Vagina (tissue), 2 donors: ENCODE measurements around the gene TUBB. TPM values are rescaled to one million over a fixed set of nuclear protein-coding genes. Genes with fewer than 3 reads are reported as not detected.

Experiments used
- DNase-seq, 2 donors: peaks; one replicate each; pipeline ENCODE4 v3.0.0-alpha.2; 2017; ENCODE audit errors: extremely low spot score in 2 of 2
- H3K27ac ChIP-seq: fragments of 200-600 bp; sonication (generic); one replicate; pipeline ENCODE4 v1.5.1; 2019
- H3K27me3 ChIP-seq: fragments of 200-600 bp; sonication (generic); one replicate; pipeline ENCODE4 v1.5.1; 2019
- H3K36me3 ChIP-seq, 2 donors: fragments of 200-600 bp; sonication (generic); one replicate each; pipeline ENCODE4 v1.5.1; 2017 to 2019
- H3K4me1 ChIP-seq: fragments of 200-600 bp; sonication (generic); one replicate; pipeline ENCODE4 v1.5.1; 2019
- H3K4me3 ChIP-seq, 2 donors: fragments of 200-600 bp; sonication (generic); 1 replicate in 1 of 2; 2 replicates in 1 of 2; pipeline ENCODE4 v1.5.1; 2016 to 2019
- H3K9me3 ChIP-seq: fragments of 200-600 bp; sonication (generic); one replicate; pipeline ENCODE4 v1.5.1; 2019
- CTCF ChIP-seq, 3 experiments: fragments of 450-650 bp in 2 of 3; fragments of 200-600 bp in 1 of 3; sonication (generic) in 1 of 3; IDR thresholded peaks; one replicate each; pipeline ENCODE4 v1.5.1; 2017 to 2019; ENCODE audit warnings: antibody characterized with exemption in 3 of 3, mild to moderate bottlenecking in 2 of 3, moderate library complexity in 2 of 3
- POLR2A ChIP-seq, 2 donors: fragments of 450-650 bp; IDR thresholded peaks; one replicate each; pipeline ENCODE4 v1.6.1; 2017; ENCODE audit warnings: antibody characterized with exemption in 2 of 2, mild to moderate bottlenecking in 2 of 2, moderate library complexity in 2 of 2
- POLR2AphosphoS5 ChIP-seq, 2 donors: sonication (generic); formaldehyde crosslinking; IDR thresholded peaks; one replicate each; pipeline ENCODE4 v1.9.0; 2017; ENCODE audit warnings: antibody characterized with exemption in 2 of 2, mild to moderate bottlenecking in 2 of 2, low read depth in 1 of 2; ENCODE audit not compliant: insufficient read depth in 1 of 2
- intact Hi-C: fragments of 100-400 bp; cut with DNase I; formaldehyde crosslinking; loops from one replicate; pipeline ENCODE4 v1.15.1; 2023
- total RNA-seq: library from RNA; depleted of rRNA; stranded (reverse); fragments of >200 nt; gene quantifications from one replicate; pipeline ENCODE4 v1.2.3, GENCODE V29; 2016

Gene TUBB
- 293 TPM for total RNA-seq

GRCh38 chr6:30719791-30720737 lies at the start of gene TUBB:
TUBB (plus strand) TSS chr6:30720352; CDS start chr6:30720507, 155 bp downstream.
- Histone ChIP-seq H3K9me3 (no peaks in the 10 kb centered on the region), H3K27me3 (no peaks in the 10 kb centered on the region), H3K36me3 (peaks cover 0 to 22% of the 10 kb centered on the region in 2 donors), H3K27ac (peak within 1 kb of the TSS; percentile 94), H3K4me3 (peak within 1 kb of the TSS; percentile 84 to 92), H3K4me1 (peaks cover 65% of the 10 kb centered on the region)
- intact Hi-C loops = loop anchor here (2.0 to 5.0 kb wide), 2 partner anchors 33 to 233 kb away; partner anchors contain the start of genes HLA-E and PPP1R18
- peak; percentile 92 to 96 for TF ChIP-seq POLR2AphosphoS5 (IDR thresholded peaks at IDR 0.05; ENCODE audit: insufficient read depth in 1 of 2, low read depth in 1 of 2)
- TF ChIP-seq CTCF (IDR thresholded peaks at IDR 0.05) = no peak
- peak in 1 of 2 donors; percentile 91 for TF ChIP-seq POLR2A (IDR thresholded peaks at IDR 0.05)
- peak in 1 of 2 donors; percentile 99 for DNase-seq

- no peak for DNase-seq
- Histone ChIP-seq H3K4me3 (no peak overlapping the region), H3K9me3 (no peaks in the 10 kb centered on the region), H3K36me3 (peaks cover 0 to 41% of the 10 kb centered on the region in 2 donors), H3K27ac (no peak overlapping the region), H3K27me3 (no peaks in the 10 kb centered on the region), H3K4me1 (peaks cover 20% of the 10 kb centered on the region)
- intact Hi-C loops = no loop called here
- TF ChIP-seq CTCF (IDR thresholded peaks at IDR 0.05) = no peak
Observed at GRCh38 chr6:30670760-30671527, 49.2 kb upstream of the TUBB start.

- DNase-seq = peak in 1 of 2 donors; percentile 95
- intact Hi-C loops = no loop called here
- Histone ChIP-seq H3K36me3 (peaks cover 0 to 50% of the 10 kb centered on the region in 2 donors), H3K27ac (peak within 1 kb of the TSS; percentile 75), H3K4me3 (peak within 1 kb of the TSS; percentile 77 to 80), H3K9me3 (no peaks in the 10 kb centered on the region), H3K4me1 (peaks cover 20% of the 10 kb centered on the region), H3K27me3 (no peaks in the 10 kb centered on the region)
- TF ChIP-seq POLR2A (IDR thresholded peaks at IDR 0.05) (no peak), CTCF (IDR thresholded peaks at IDR 0.05) (peak; percentile 78 to 86 (median 84)), POLR2AphosphoS5 (IDR thresholded peaks at IDR 0.05; ENCODE audit: insufficient read depth in 1 of 2, low read depth in 1 of 2) (peak; percentile 87 to 100)
Observed at GRCh38 chr6:30672445-30673253, 47.5 kb upstream of the TUBB start, which contains the start of gene DHX16. DHX16 (minus strand) TSS chr6:30673006; CDS start chr6:30672841, 165 bp downstream.

DNA sequence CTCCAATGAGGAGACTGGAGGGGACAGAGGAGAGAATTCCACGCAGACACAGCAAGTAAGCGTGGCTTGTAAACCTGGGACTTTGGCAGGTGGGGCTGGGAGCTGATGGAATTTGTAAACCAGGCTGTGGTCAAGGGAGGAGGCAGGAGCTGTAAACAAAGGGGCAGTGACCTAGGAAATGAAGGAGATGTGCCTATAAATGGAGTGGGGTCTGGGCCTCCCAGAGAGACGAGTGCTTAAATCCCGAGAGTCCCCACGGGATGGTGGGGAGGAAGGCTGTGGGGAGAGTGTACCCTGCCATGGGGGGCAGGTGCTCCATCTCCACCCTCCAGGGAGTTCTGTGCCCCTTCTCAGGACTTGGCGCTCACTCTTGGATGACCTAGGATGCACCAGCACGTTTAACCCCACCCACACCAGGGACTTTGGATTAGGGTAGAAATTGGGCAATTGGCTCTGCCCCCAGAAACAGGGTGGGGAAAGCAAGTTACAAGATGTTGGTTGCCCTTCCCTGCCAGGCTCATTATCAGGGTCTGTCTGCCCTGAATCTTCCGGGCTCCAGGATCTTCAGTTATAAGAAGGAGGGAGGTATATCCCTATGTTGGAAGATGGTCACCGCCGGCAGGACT lies 43.4 kb upstream of the TUBB start:
- H3K4me1 ChIP-seq = peaks cover 43% of the 10 kb centered on the region
- no peaks in the 10 kb centered on the region for H3K27me3 ChIP-seq
- TF ChIP-seq POLR2A (IDR thresholded peaks at IDR 0.05) = no peak
- TF ChIP-seq CTCF (IDR thresholded peaks at IDR 0.05) = no peak
- no peak for TF ChIP-seq POLR2AphosphoS5 (IDR thresholded peaks at IDR 0.05; ENCODE audit: insufficient read depth in 1 of 2, low read depth in 1 of 2)
- DNase-seq = no peak
- H3K9me3 ChIP-seq = no peaks in the 10 kb centered on the region
- no peak overlapping the region for H3K27ac ChIP-seq
- intact Hi-C loops = no loop called here
- no peak overlapping the region for H3K4me3 ChIP-seq
- peaks cover 0 to 30% of the 10 kb centered on the region in 2 donors for H3K36me3 ChIP-seq
